Bronchial epithelial cell (primary cell): ENCODE measurements around the gene GNB1L. TPM values are rescaled to one million over a fixed set of nuclear protein-coding genes. Genes with fewer than 3 reads are reported as not detected.
"Not testable (repeated sequence)": the region's sequence is repeated elsewhere in the genome, so short reads cannot be mapped to it uniquely, and the experiment has no call there.

Experiments used
- DNase-seq: peaks from one replicate; pipeline ENCODE4 v3.0.0-alpha.2; 2010; ENCODE audit warnings: low read depth
- FAIRE-seq: peaks from 2 replicates; lab custom pipeline; 2011; peaks lifted over from hg19 to GRCh38; lab: Jason Lieb, UNC
- H3K27me3 ChIP-seq: 2 replicates; pipeline ENCODE4 v1.5.1; 2011; ENCODE audit warnings: low read length; ENCODE audit not compliant: control insufficient read depth, insufficient read depth
- H3K36me3 ChIP-seq: 2 replicates; pipeline ENCODE4 v1.5.1; 2011; ENCODE audit warnings: low read length; ENCODE audit not compliant: control insufficient read depth, insufficient read depth
- H3K4me3 ChIP-seq: 2 replicates; pipeline ENCODE4 v1.5.1; 2011; ENCODE audit warnings: mild to moderate bottlenecking, low read depth, low read length, control low read depth
- CTCF ChIP-seq: IDR thresholded peaks from 2 replicates; pipeline ENCODE4 v1.5.1; 2011; ENCODE audit warnings: mild to moderate bottlenecking, moderate library complexity, low read length, control low read depth, inconsistent platforms; ENCODE audit not compliant: insufficient read depth, severe bottlenecking
- total RNA-seq: library from RNA; depleted of rRNA; stranded (reverse); fragments of >200 nt; gene quantifications from 2 replicates; pipeline ENCODE4 v1.2.1, GENCODE V29; 2014

Gene GNB1L
- total RNA-seq, 1 donor from 2014 or later, result 7.6 TPM

DNA sequence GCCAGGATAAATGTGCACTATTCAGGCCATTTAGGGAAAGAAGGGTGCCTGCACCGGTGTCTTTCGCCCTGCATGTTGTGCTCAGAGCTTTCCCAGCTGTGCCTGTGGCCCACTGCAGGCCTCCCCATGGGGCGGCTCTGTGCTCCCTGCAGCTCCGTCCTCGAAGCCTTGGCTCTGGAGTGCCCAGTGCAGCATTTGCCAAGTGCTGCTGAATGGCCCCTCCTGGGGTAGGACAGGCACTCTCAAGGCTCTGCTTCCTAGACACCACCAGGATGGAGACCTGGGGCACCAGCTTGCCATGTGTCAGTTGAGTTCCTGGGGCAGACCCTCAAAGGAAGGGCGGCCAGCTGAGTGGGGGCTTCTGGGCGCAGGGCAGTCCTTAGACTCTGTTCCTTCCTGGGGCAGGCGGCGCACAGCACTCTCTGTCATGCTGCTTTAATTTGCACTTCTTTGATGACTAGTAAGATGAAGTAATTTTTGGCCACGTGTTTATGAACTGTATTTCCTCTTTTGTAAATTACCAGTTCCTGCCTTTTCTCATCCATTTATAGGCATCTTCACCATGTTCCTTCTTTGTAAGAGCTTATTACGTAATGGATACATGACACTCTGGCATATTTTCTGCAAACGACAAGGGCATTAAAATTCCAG, 32.1 kb upstream of the GNB1L start:
- peaks cover 2% of the 10 kb centered on the region for H3K36me3 ChIP-seq
- peak; percentile 90 for DNase-seq
- TF ChIP-seq CTCF, result no peak
- H3K27me3 ChIP-seq, result no peaks in the 10 kb centered on the region
- H3K4me3 ChIP-seq, result no peak overlapping the region
- peak; percentile 23 for FAIRE-seq

DNA sequence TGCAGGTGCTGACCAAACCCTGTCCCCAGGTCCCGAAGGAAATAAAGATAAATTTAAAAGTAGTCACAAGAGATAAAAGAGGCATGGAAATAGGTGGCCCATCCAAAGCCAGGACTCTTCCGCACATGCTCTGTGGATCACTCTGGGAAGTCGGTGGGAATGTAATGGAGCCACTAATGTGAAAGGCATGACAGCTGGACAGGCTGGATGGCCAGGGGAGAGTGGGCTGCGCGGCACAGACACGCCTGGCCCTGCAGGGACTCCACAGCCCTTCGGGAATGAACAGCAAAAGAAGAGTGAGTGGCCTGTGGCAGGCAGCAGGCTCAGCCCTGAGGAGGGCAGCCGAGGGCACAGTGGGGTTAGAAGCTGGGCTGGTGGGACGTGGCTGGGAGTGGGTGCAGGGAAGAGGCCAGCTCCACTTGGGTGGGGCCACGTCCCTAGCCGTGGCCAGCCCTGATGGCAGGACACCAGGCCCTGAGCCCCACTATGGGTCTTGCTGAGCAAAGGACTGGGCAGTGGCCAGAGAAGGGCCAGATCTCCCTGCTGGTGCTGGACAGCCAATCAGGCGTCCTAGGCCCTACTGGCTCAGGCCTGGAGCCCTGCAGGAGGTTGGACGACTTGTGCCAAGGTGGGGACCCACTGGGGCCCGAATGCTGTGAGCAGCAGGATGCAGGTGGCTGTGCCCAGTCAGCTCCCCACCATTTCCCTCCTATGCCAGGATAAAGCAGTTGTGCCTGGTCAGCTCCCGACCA, 31.3 kb upstream of the GNB1L start:
- Histone ChIP-seq H3K27me3 (no peaks in the 10 kb centered on the region), H3K4me3 (no peak overlapping the region), H3K36me3 (peaks cover 2% of the 10 kb centered on the region)
- no peak for TF ChIP-seq CTCF
- DNase-seq (no peak), FAIRE-seq (no peak)

- FAIRE-seq, result no peak
- no peak for TF ChIP-seq CTCF
- H3K27me3 ChIP-seq, result no peaks in the 10 kb centered on the region
- no peak overlapping the region for H3K4me3 ChIP-seq
- peaks cover 2% of the 10 kb centered on the region for H3K36me3 ChIP-seq
- DNase-seq, result no peak
Measured at GRCh38 chr22:19884954-19885751, 30.5 kb upstream of the GNB1L start.

- Histone ChIP-seq H3K36me3 (peaks cover 2% of the 10 kb centered on the region), H3K27me3 (no peaks in the 10 kb centered on the region), H3K4me3 (no peak overlapping the region)
- FAIRE-seq, result no peak
- DNase-seq, result no peak
- TF ChIP-seq CTCF, result no peak
Measured at GRCh38 chr22:19884161-19884953, 29.7 kb upstream of the GNB1L start.

DNA sequence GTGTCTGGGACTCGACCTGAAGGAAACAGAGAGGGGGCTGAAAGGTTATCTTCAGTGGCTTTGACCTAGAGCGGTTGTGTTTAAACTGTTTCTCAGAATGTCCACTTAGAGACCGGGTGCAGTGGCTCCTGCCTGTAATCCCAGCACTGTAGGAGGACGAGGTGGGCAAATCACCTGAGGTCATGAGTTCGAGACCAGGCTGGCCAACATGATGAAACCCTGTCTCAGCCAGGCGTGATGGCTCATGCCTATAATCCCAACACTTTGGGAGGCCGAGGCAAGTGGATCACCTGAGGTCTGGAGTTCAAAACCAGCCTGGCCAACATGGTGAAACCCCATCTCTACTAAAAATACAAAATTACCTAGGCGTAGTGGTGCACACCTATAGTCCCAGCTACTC, 28.8 kb upstream of the GNB1L start:
- DNase-seq, FAIRE-seq, H3K27me3 ChIP-seq, H3K4me3 ChIP-seq, H3K36me3 ChIP-seq: not testable (repeated sequence)
